GM12878 (cell line): Measurements from ENCODE around the gene MSTN. TPM values are rescaled to one million over a fixed set of nuclear protein-coding genes. Genes with fewer than 3 reads are reported as not detected.

Experiments
- ATAC-seq: fragments of 200-7000 bp; cut with Tn5 transposase; 3 replicates; pipeline ENCODE4 v1.9.1; 2020; ENCODE audit warnings: mild to moderate bottlenecking, moderate library complexity
- BruUV-seq: library from RNA; stranded (reverse); fragments of 400-500 nt; replicated peaks from 2 replicates; lab custom pipeline; 2021; lab: Mats Ljungman, UMichigan
- CTCF ChIA-PET: fragments of 300-600 bp; sonication (Branson Sonifier 250); formaldehyde crosslinking; extraction: SDS; loops from one replicate; lab custom pipeline; 2021; ENCODE audit warnings: inconsistent platforms; lab: Yijun Ruan, JAX
- POLR2A ChIA-PET: fragments of 350-600 bp; formaldehyde crosslinking; extraction: SDS; loops from one replicate; lab custom pipeline; 2021; ENCODE audit warnings: inconsistent platforms; lab: Charles Lee
- RAD21 ChIA-PET: fragments of 300-600 bp; sonication (Branson Sonifier 250); formaldehyde crosslinking; loops from one replicate; lab custom pipeline; 2023; ENCODE audit warnings: antibody characterized with exemption; ENCODE audit not compliant: unreplicated experiment; lab: Charles Lee
- SMC1A ChIA-PET: fragments of 300-600 bp; sonication (Branson Sonifier 250); formaldehyde crosslinking; loops from one replicate; lab custom pipeline; 2023; ENCODE audit not compliant: unreplicated experiment, uncharacterized antibody; lab: Charles Lee
- DNase-seq: peaks from one replicate; pipeline ENCODE4 v3.0.0-alpha.2; 2011; ENCODE audit warnings: low read depth, low spot score
- FAIRE-seq: peaks from 3 replicates; lab custom pipeline; 2011; peaks lifted over from hg19 to GRCh38; lab: Jason Lieb, UNC
- H2AFZ ChIP-seq: 2 replicates; pipeline ENCODE4 v1.6.0; 2011; ENCODE audit warnings: low read depth, low read length, control low read depth; ENCODE audit not compliant: control insufficient read depth
- H3K27ac ChIP-seq: 2 replicates; pipeline ENCODE4 v1.5.1; 2011; ENCODE audit warnings: control low read depth; ENCODE audit not compliant: control insufficient read depth, insufficient read depth
- H3K27me3 ChIP-seq, 2 experiments: replicated peaks in 1 of 2; 2 replicates each; pipeline versions ENCODE4 v1.6.0 to v1.6.1; 2011; ENCODE audit warnings: low read length in 1 of 2; ENCODE audit not compliant: control insufficient read depth in 2 of 2, insufficient read depth in 2 of 2
- H3K36me3 ChIP-seq, 2 experiments: 2 replicates each; pipeline ENCODE4 v1.5.1; 2011; ENCODE audit warnings: low read length in 1 of 2; ENCODE audit not compliant: control insufficient read depth in 2 of 2, insufficient read depth in 2 of 2
- H3K4me1 ChIP-seq: 2 replicates; pipeline ENCODE4 v1.6.1; 2011; ENCODE audit warnings: mild to moderate bottlenecking, low read length, moderate library complexity, mixed read lengths; ENCODE audit not compliant: control insufficient read depth, insufficient read depth
- H3K4me2 ChIP-seq: 2 replicates; pipeline ENCODE4 v1.6.0; 2011; ENCODE audit warnings: control low read depth; ENCODE audit not compliant: control insufficient read depth, insufficient read depth
- H3K4me3 ChIP-seq: fragments of 200-600 bp; sonication (generic); 2 replicates; pipeline ENCODE4 v1.5.1; 2016
- H3K79me2 ChIP-seq: 2 replicates; pipeline ENCODE4 v1.6.0; 2011; ENCODE audit warnings: low read length; ENCODE audit not compliant: control insufficient read depth, insufficient read depth
- H3K9ac ChIP-seq: 2 replicates; pipeline ENCODE4 v1.8.0; 2011; ENCODE audit warnings: low read length, control low read depth, mixed read lengths; ENCODE audit not compliant: control insufficient read depth, insufficient read depth
- H3K9me3 ChIP-seq: replicated peaks from 3 replicates; pipeline ENCODE4 v1.5.1; 2011; ENCODE audit warnings: mild to moderate bottlenecking, low read length; ENCODE audit not compliant: control insufficient read depth, insufficient read depth
- H4K20me1 ChIP-seq: 2 replicates; pipeline ENCODE4 v1.6.0; 2011; ENCODE audit not compliant: control insufficient read depth, insufficient read depth
- CBX3 ChIP-seq: fragments of 200-600 bp; sonication (generic); IDR thresholded peaks from 2 replicates; pipeline ENCODE4 v1.6.1; 2016; ENCODE audit warnings: low read depth, borderline replicate concordance
- CUX1 ChIP-seq: IDR thresholded peaks from 2 replicates; pipeline ENCODE4 v1.6.1; 2012; ENCODE audit warnings: improper control_type of control experiment, low read depth, low read length; ENCODE audit not compliant: insufficient replicate concordance
- EED ChIP-seq: sonication (generic); IDR thresholded peaks from 2 replicates; pipeline ENCODE4 v1.6.1; 2016; ENCODE audit warnings: antibody characterized with exemption, low read depth
- ETV6 ChIP-seq, 2 experiments: fragments of 450-650 bp in 1 of 2; IDR thresholded peaks in 1 of 2; conservative IDR thresholded peaks in 1 of 2; 2 replicates each; pipeline ENCODE4 v1.6.1; 2014; ENCODE audit warnings: antibody characterized with exemption in 1 of 2, borderline replicate concordance in 1 of 2, low read depth in 1 of 2, mild to moderate bottlenecking in 1 of 2, moderate library complexity in 1 of 2
- EZH2 ChIP-seq: IDR thresholded peaks from 2 replicates; pipeline ENCODE4 v1.6.1; 2012; ENCODE audit warnings: low read depth, mild to moderate bottlenecking, control low read depth, inconsistent platforms, low read length, borderline replicate concordance; ENCODE audit not compliant: control insufficient read depth
- GABPA ChIP-seq: IDR thresholded peaks from 2 replicates; pipeline ENCODE4 v1.6.1; 2014; ENCODE audit warnings: antibody characterized with exemption, low read depth, mild to moderate bottlenecking, inconsistent platforms
- KLF5 ChIP-seq: fragments of 450-650 bp; IDR thresholded peaks from 2 replicates; pipeline ENCODE4 v1.6.1; 2014; ENCODE audit warnings: mild to moderate bottlenecking; ENCODE audit not compliant: partially characterized antibody
- MTA3 ChIP-seq: IDR thresholded peaks from 2 replicates; pipeline ENCODE4 v1.6.1; 2012; ENCODE audit warnings: low read length, inconsistent platforms, borderline replicate concordance
- MXI1 ChIP-seq: fragments of 150-350 bp; IDR thresholded peaks from 2 replicates; pipeline ENCODE4 v1.6.1; 2011; ENCODE audit warnings: low read depth, mild to moderate bottlenecking, inconsistent platforms, low read length, improper control_type of control experiment
- POLR2A ChIP-seq: IDR thresholded peaks from 2 replicates; pipeline ENCODE4 v1.6.1; 2011; ENCODE audit warnings: low read depth, mild to moderate bottlenecking, low read length
- RELB ChIP-seq: fragments of 450-650 bp; IDR thresholded peaks from 2 replicates; pipeline ENCODE4 v1.6.1; 2017; ENCODE audit warnings: low read depth, mild to moderate bottlenecking, moderate library complexity
- STAT3 ChIP-seq: IDR thresholded peaks from 2 replicates; pipeline ENCODE4 v1.6.1; 2011; ENCODE audit warnings: low read depth, low read length, improper control_type of control experiment
- TARDBP ChIP-seq: IDR thresholded peaks from 2 replicates; pipeline ENCODE4 v1.6.1; 2016; ENCODE audit warnings: borderline replicate concordance
- TBL1XR1 ChIP-seq: IDR thresholded peaks from 2 replicates; pipeline ENCODE4 v1.6.1; 2012; ENCODE audit warnings: low read depth, low read length, improper control_type of control experiment
- USF2 ChIP-seq: IDR thresholded peaks from 2 replicates; pipeline ENCODE4 v1.6.1; 2011; ENCODE audit warnings: low read depth, low read length, improper control_type of control experiment, borderline replicate concordance
- YY1 ChIP-seq: IDR thresholded peaks from 2 replicates; pipeline ENCODE4 v1.6.1; 2011; ENCODE audit warnings: low read depth, mild to moderate bottlenecking, low read length
- WGBS: methylation state at CpG from one replicate; pipeline ENCODE4 v1.1.6; 2016; ENCODE audit warnings: low lambda C conversion rate; ENCODE audit not compliant: insufficient replicate concordance, insufficient coverage; ENCODE audit errors: missing lambda C conversion rate; 5-methylcytosine and 5-hydroxymethylcytosine counted together
- in situ Hi-C: fragments of 300-500 bp; cut with MboI; formaldehyde crosslinking; loops from 9 replicates; pipeline ENCODE4 v1.14.3; 2018; ENCODE audit warnings: mixed read lengths
- intact Hi-C: fragments of 100-400 bp; cut with micrococcal nuclease; formaldehyde crosslinking; loops from one replicate; pipeline ENCODE4 v1.14.2; 2022; ENCODE audit not compliant: unreplicated experiment
- polyA plus RNA-seq, 11 experiments: library from polyadenylated mRNA; depleted of rRNA in 4 of 11; unstranded in 6 of 11; stranded (reverse) in 5 of 11; fragments of >200 nt; fragmentation: Nextera tagmentation in 4 of 11; fragmentation: Illumina TruSeq in 1 of 11; extraction: Ambion mirVana in 4 of 11; extraction: Trizol in 1 of 11; gene quantifications; 1 replicate in 1 of 11; 2 replicates in 10 of 11; pipeline versions ENCODE4 v1.2.1 to v1.2.3, GENCODE V29; 2011 to 2016; ENCODE audit warnings: inconsistent platforms in 2 of 11, missing spikeins in 2 of 11, low read depth in 1 of 11
- total RNA-seq, 4 experiments: library from RNA; depleted of rRNA in 3 of 4; stranded (reverse); fragments of >200 nt in 3 of 4; fragmentation: Illumina TruSeq in 1 of 4; extraction: Trizol in 1 of 4; gene quantifications; 2 replicates each; pipeline versions ENCODE4 v1.2.1 to v1.2.3, GENCODE V29; 2013 to 2021

Gene MSTN
- total and polyA plus RNA-seq, 10 of the 15 experiments (the other 5 are each of a cell fraction or from before 2014, with no cell fraction given) = 0.04 to 0.33 (median 0.10) TPM; not detected in 7

- RAD21 ChIA-PET = no interaction called here
- Histone ChIP-seq H4K20me1 (no peaks in the 10 kb centered on the region), H3K79me2 (no peaks in the 10 kb centered on the region), H3K4me1 (no peaks in the 10 kb centered on the region), H2AFZ (no peak overlapping the region), H3K4me3 (no peak overlapping the region), H3K9me3 (no peaks in the 10 kb centered on the region), H3K4me2 (no peak overlapping the region), H3K27ac (no peak overlapping the region), H3K9ac (no peak overlapping the region), H3K36me3 (no peaks in the 10 kb centered on the region), H3K27me3 (no peaks in the 10 kb centered on the region; a peak in 1 of 4 replicates)
- POLR2A ChIA-PET = no interaction called here
- DNase-seq (no peak), FAIRE-seq (no peak), ATAC-seq (no peak)
- in situ Hi-C loops (loop anchor here (10.0 kb wide), 1 partner anchor 423 kb away; no protein-coding TSS in a partner anchor), intact Hi-C loops (no loop called here)
- no TSS peak for BruUV-seq
- TF ChIP-seq CBX3 = no peak
- no peak for TF ChIP-seq TBL1XR1
- TF ChIP-seq TARDBP = no peak
- TF ChIP-seq USF2 = no peak
- TF ChIP-seq EZH2 = no peak
- TF ChIP-seq ETV6 (conservative IDR thresholded peaks at IDR 0.05 in 1 of 2, IDR thresholded peaks at IDR 0.05 in 1 of 2; ENCODE audit: borderline replicate concordance in 1 of 2, low read depth in 1 of 2) = no peak
- no peak for TF ChIP-seq CUX1
- TF ChIP-seq YY1 = no peak
- TF ChIP-seq STAT3 = no peak
- no peak for TF ChIP-seq EED
- no peak for TF ChIP-seq POLR2A
- no peak for TF ChIP-seq RELB
- TF ChIP-seq MXI1 = no peak
- TF ChIP-seq GABPA = no peak
- no peak for TF ChIP-seq MTA3
- no peak for TF ChIP-seq KLF5
- 58% methylated on average over 1 of the region's 1 CpG for WGBS
- CTCF ChIA-PET = interaction anchor here (1.2 to 2.4 kb wide), 5 partner anchors 7 to 213 kb away, joined by 3 to 10 read pairs (median 5); no protein-coding TSS in a partner anchor
- SMC1A ChIA-PET = interaction anchor here (0.8 to 1.9 kb wide), 4 partner anchors 39 to 423 kb away, joined by 3 to 5 read pairs (median 4); no protein-coding TSS in a partner anchor
Measured at GRCh38 chr2:190082118-190082517, 19.6 kb upstream of the MSTN start.
